Activated T-cell treated with anti-CD3 and anti-CD28 coated beads, Interleukin-2, amount 50 U/mL, for 72 hours (primary cell): ENCODE results near the gene PTPRT. TPM values are rescaled to one million over a fixed set of nuclear protein-coding genes. Genes with fewer than 3 reads are reported as not detected.

Source experiments
- ATAC-seq, 2 donors: fragments of 150-1000 bp; cut with Tn5 transposase; replicated peaks in 1 of 2; 2 replicates each; pipeline ENCODE4 v1.10.0; 2021; ENCODE audit warnings: moderate library complexity in 2 of 2, mild to moderate bottlenecking in 1 of 2
- DNase-seq, 2 donors: peaks; one replicate each; pipeline ENCODE4 v3.0.0; 2021 to 2022; ENCODE audit warnings: mixed read lengths in 1 of 2
- H3K27ac Mint-ChIP-seq: one replicate; pipeline ENCODE4 v1.8.0; 2022; ENCODE audit warnings: mild to moderate bottlenecking, moderate library complexity, mixed read lengths
- H3K27me3 Mint-ChIP-seq: one replicate; pipeline ENCODE4 v1.8.0; 2022; ENCODE audit warnings: low read depth, mixed read lengths
- H3K36me3 Mint-ChIP-seq, 2 donors: one replicate each; pipeline ENCODE4 v1.8.0; 2022; ENCODE audit warnings: mixed read lengths in 2 of 2, mild to moderate bottlenecking in 1 of 2; ENCODE audit not compliant: insufficient read depth in 2 of 2
- H3K4me1 Mint-ChIP-seq: one replicate; pipeline ENCODE4 v1.8.0; 2022; ENCODE audit warnings: low read depth, mixed read lengths
- H3K4me3 Mint-ChIP-seq, 2 donors: one replicate each; pipeline ENCODE4 v1.8.0; 2022; ENCODE audit warnings: mild to moderate bottlenecking in 2 of 2, mixed read lengths in 2 of 2, moderate library complexity in 2 of 2
- H3K9me3 Mint-ChIP-seq, 2 donors: one replicate each; pipeline ENCODE4 v1.8.0; 2022; ENCODE audit warnings: mixed read lengths in 2 of 2
- total RNA-seq, 2 donors: library from RNA; stranded (reverse); gene quantifications; one replicate each; pipeline ENCODE4 v1.2.3, GENCODE V29; 2022

Gene PTPRT
- total RNA-seq, 2 donors from 2014 or later, result not detected

DNA sequence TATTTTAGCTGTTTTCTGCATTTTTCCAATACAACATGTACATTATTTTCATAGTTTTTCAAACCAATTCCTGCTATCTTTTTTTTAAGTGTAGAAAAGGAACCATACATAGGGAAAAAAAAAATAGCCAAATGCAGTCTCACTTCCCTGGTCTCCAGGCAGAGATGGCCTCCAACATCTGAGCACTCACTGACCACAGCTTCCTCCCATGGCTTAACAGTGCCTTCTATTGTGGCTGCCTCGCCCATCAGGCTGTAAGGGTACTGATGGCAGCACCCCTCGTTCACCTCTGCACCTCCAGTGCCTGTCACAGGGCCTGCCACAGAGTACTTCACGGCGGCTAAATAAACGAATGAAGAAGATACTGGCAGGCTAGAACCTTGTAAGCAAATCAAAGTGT, 591.1 kb downstream of the PTPRT start:
- DNase-seq, result no peak
- no peaks in the 10 kb centered on the region for H3K4me1 Mint-ChIP-seq
- H3K27ac Mint-ChIP-seq, result no peak overlapping the region
- H3K27me3 Mint-ChIP-seq, result no peaks in the 10 kb centered on the region
- no peak for ATAC-seq
- peaks cover 2% of the 10 kb centered on the region in 2 donors for H3K9me3 Mint-ChIP-seq
- no peak overlapping the region for H3K4me3 Mint-ChIP-seq
- no peaks in the 10 kb centered on the region for H3K36me3 Mint-ChIP-seq

DNA sequence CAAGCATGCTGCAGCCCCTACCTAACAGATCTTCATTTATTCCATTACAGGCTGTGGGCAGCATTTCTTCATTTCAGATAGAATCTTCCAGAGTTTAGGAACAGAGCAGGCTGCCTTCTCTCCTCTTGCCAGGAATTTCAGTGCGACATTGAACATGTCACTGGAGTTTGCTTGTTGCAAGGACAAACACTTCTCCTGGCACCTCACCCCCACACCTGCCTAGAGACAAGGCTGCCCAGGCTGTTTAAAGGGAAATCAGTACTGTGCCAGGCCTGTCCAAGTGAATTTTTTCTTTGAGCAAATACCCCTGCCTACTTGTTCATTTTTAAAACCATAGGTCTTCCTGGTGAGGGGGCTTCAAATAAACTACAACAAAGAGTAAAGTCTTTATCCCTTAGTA, 594.1 kb downstream of the PTPRT start:
- Mint-ChIP-seq H3K27ac (no peak overlapping the region), H3K27me3 (no peaks in the 10 kb centered on the region), H3K9me3 (peaks cover 0 to 2% of the 10 kb centered on the region in 2 donors), H3K4me1 (no peaks in the 10 kb centered on the region), H3K4me3 (no peak overlapping the region), H3K36me3 (no peaks in the 10 kb centered on the region)
- DNase-seq, result no peak
- no peak for ATAC-seq

DNA sequence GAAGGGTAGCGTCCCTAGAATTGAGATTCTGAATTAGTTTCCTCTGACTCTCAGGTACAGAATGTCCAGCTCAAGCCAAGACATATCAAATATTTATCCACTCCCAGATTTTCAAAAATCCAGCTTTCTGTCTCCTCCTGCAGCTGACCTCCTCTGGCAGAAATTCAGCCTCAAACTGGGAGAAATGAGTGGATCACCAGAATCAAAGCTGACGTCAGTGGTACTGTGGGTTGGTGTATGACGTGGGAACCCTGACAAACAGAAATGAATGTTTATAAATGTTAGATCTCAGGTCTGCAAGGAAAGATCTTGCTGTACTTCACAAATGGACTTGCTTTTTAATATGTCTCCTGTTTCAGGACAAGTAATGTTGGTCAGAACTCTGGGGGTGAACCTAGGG, 595.0 kb downstream of the PTPRT start:
- Mint-ChIP-seq H3K27me3 (no peaks in the 10 kb centered on the region), H3K36me3 (no peaks in the 10 kb centered on the region), H3K4me1 (no peaks in the 10 kb centered on the region), H3K9me3 (peaks cover 0 to 2% of the 10 kb centered on the region in 2 donors), H3K27ac (no peak overlapping the region), H3K4me3 (no peak overlapping the region)
- DNase-seq, result no peak
- ATAC-seq, result no peak

DNA sequence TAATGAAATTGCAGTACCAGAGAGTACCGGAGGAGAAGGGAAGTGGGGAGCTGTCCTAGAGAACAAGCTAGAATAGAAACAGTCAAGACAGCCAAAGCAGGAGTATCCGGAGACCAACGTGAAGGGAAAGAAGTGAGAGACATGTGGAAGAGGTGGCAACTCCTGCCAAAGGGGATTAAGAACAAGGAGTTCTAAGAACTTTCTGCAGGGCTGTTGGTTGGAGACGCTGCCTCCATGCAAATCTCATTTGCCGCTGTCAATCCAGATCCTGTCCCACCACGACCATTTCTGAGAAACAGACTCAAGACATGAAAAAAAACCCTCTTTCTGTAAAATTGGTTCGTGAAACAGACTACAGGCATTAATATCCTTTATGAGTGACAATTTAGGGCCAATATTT, 595.7 kb downstream of the PTPRT start:
- Mint-ChIP-seq H3K4me3 (no peak overlapping the region), H3K27me3 (no peaks in the 10 kb centered on the region), H3K27ac (no peak overlapping the region), H3K9me3 (peaks cover 0 to 2% of the 10 kb centered on the region in 2 donors), H3K36me3 (no peaks in the 10 kb centered on the region), H3K4me1 (no peaks in the 10 kb centered on the region)
- DNase-seq, result no peak
- no peak for ATAC-seq

- Mint-ChIP-seq H3K4me1 (no peaks in the 10 kb centered on the region), H3K9me3 (no peaks in the 10 kb centered on the region), H3K4me3 (no peak overlapping the region), H3K27ac (no peak overlapping the region), H3K27me3 (no peaks in the 10 kb centered on the region), H3K36me3 (no peaks in the 10 kb centered on the region)
- no peak for ATAC-seq
- DNase-seq, result no peak
Observed at GRCh38 chr20:42589976-42590639, 599.6 kb downstream of the PTPRT start.

GRCh38 chr20:42588847-42589246, 600.9 kb downstream of the PTPRT start:
- H3K4me1 Mint-ChIP-seq, result no peaks in the 10 kb centered on the region
- no peaks in the 10 kb centered on the region for H3K36me3 Mint-ChIP-seq
- no peak overlapping the region for H3K4me3 Mint-ChIP-seq
- DNase-seq, result no peak
- no peak overlapping the region for H3K27ac Mint-ChIP-seq
- no peak for ATAC-seq
- no peaks in the 10 kb centered on the region for H3K27me3 Mint-ChIP-seq
- H3K9me3 Mint-ChIP-seq, result peaks cover 0 to 4% of the 10 kb centered on the region in 2 donors

- H3K27me3 Mint-ChIP-seq, result no peaks in the 10 kb centered on the region
- H3K9me3 Mint-ChIP-seq, result peaks cover 0 to 5% of the 10 kb centered on the region in 2 donors
- ATAC-seq (no peak), DNase-seq (no peak)
- no peak overlapping the region for H3K27ac Mint-ChIP-seq
- H3K36me3 Mint-ChIP-seq, result no peaks in the 10 kb centered on the region
- H3K4me3 Mint-ChIP-seq, result no peak overlapping the region
- H3K4me1 Mint-ChIP-seq, result no peaks in the 10 kb centered on the region
Observed at GRCh38 chr20:42587427-42587826, 602.3 kb downstream of the PTPRT start.

DNA sequence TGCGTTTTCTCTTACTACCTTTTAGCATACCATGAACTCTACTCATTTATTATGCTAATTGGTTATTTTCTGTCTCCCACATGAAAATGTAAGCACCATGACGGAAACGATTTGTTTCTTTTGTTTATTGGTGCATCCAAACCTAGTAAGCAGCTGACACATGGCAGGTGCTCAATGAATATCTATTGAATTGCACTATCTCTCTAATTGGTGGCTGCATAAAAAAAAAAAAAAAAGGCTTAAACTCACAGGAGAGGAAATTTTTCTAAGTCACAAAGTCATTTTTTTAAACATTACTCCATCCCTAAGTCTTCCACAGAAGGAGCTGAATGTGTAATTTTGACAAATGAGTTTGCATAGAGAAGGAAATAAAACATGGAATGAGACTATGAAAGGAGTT, 608.4 kb downstream of the PTPRT start:
- H3K36me3 Mint-ChIP-seq, result peaks cover 0 to 3% of the 10 kb centered on the region in 2 donors
- H3K4me3 Mint-ChIP-seq, result no peak overlapping the region
- no peaks in the 10 kb centered on the region for H3K27me3 Mint-ChIP-seq
- no peaks in the 10 kb centered on the region for H3K4me1 Mint-ChIP-seq
- no peak overlapping the region for H3K27ac Mint-ChIP-seq
- DNase-seq, result no peak
- H3K9me3 Mint-ChIP-seq, result peaks cover 8 to 9% of the 10 kb centered on the region in 2 donors
- no peak for ATAC-seq

DNA sequence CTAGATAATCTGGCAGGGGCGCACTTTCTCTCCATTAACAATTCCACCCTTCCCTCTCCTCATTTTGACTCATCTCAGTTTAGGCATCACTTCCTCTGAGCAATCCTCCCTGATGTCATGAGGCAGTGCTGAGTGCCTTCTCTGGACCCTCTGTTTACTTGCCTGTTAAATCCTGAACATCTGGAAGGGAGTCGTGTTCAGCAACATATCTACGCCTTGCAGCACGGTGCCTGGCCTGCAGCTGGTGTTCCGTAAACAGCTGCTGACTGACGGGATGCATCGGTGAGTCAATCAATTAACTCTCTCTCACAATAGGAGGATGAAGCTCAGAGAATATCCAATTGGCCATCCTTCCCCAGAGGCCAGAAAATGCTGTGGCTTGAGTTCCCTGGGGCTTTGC, 613.5 kb downstream of the PTPRT start:
- H3K27ac Mint-ChIP-seq, result no peak overlapping the region

DNA sequence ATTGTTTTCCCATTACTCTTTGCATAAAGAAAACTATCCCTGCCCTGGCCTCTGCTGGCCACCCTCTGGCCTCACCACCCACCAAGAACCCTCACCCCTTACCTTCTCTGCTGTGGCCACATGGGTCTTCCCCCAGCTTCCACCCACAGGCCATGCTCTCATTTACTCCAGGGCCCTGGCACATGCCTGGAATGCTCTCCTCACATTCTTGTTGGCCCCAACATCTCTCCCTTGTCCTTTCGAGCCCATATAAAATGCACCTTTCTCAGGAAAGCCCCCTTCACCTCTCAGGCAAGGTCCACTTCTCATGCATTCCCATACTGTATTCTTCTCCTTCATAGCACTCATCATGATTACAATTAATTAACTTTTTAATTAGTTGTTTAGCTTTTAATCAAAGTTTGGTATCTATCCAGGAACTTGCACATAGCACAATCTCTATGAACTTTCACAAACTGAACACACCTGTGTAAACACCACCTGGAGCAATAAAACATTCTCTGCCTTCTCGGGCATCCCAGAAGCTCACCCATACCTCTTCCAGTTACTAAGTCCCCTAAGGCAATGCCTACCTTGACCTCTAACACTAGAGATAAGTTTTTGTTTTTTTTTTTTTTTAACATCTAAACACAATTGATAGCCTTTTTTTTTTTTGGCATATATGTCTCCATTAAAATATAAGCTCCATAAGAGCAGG, 617.2 kb downstream of the PTPRT start:
- ATAC-seq (no peak), DNase-seq (no peak)
- Mint-ChIP-seq H3K9me3 (peaks cover 1 to 4% of the 10 kb centered on the region in 2 donors), H3K27me3 (no peaks in the 10 kb centered on the region), H3K27ac (no peak overlapping the region), H3K36me3 (no peaks in the 10 kb centered on the region), H3K4me3 (no peak overlapping the region), H3K4me1 (no peaks in the 10 kb centered on the region)

More for the DNA sequence above, 613.5 kb downstream of the PTPRT start:
- Mint-ChIP-seq H3K36me3 (peaks cover 0 to 2% of the 10 kb centered on the region in 2 donors), H3K4me3 (no peak overlapping the region), H3K27me3 (no peaks in the 10 kb centered on the region), H3K9me3 (peaks cover 5 to 8% of the 10 kb centered on the region in 2 donors), H3K4me1 (no peaks in the 10 kb centered on the region)
- no peak for DNase-seq
- ATAC-seq, result no peak

DNA sequence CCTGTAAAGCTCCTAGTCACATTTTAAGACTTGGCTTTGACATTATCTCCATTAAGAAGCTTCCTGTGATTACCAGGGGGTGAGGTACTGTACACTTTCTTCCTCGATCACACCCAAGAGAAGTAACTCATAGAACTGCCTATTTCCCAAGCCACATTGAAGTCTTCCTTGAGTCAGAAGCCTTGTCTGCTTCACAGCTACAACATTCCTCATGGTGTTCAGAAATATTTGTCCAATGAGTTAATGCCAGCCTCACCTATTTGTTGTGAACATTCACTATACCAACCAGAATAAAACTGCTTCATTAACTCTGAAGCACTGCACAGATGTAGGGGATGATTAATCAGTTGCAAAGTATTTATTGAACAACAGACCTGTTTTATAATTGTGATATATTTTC, 622.3 kb downstream of the PTPRT start:
- no peaks in the 10 kb centered on the region for H3K4me1 Mint-ChIP-seq
- peaks cover under 1 to 7% of the 10 kb centered on the region in 2 donors for H3K9me3 Mint-ChIP-seq
- no peak for ATAC-seq
- no peak for DNase-seq
- no peak overlapping the region for H3K4me3 Mint-ChIP-seq
- H3K27me3 Mint-ChIP-seq, result no peaks in the 10 kb centered on the region
- no peak overlapping the region for H3K27ac Mint-ChIP-seq
- no peaks in the 10 kb centered on the region for H3K36me3 Mint-ChIP-seq

- H3K9me3 Mint-ChIP-seq, result peaks cover 0 to 5% of the 10 kb centered on the region in 2 donors
- ATAC-seq, result no peak
- no peaks in the 10 kb centered on the region for H3K4me1 Mint-ChIP-seq
- DNase-seq, result no peak
- no peaks in the 10 kb centered on the region for H3K36me3 Mint-ChIP-seq
- peaks cover 5% of the 10 kb centered on the region for H3K27me3 Mint-ChIP-seq
- H3K4me3 Mint-ChIP-seq, result no peak overlapping the region
- H3K27ac Mint-ChIP-seq, result no peak overlapping the region
Observed at GRCh38 chr20:42565235-42565995, 624.3 kb downstream of the PTPRT start.

GRCh38 chr20:42559665-42560064, 630.0 kb downstream of the PTPRT start:
- peaks cover 5% of the 10 kb centered on the region for H3K27me3 Mint-ChIP-seq
- DNase-seq, result no peak
- H3K4me1 Mint-ChIP-seq, result no peaks in the 10 kb centered on the region
- no peak overlapping the region for H3K27ac Mint-ChIP-seq
- H3K36me3 Mint-ChIP-seq, result no peaks in the 10 kb centered on the region
- H3K9me3 Mint-ChIP-seq, result peaks cover 3 to 4% of the 10 kb centered on the region in 2 donors
- no peak for ATAC-seq
- H3K4me3 Mint-ChIP-seq, result no peak overlapping the region
